ENCODE measurements around the gene SBNO2. TPM values are rescaled to one million over a fixed set of nuclear protein-coding genes. Genes with fewer than 3 reads are reported as not detected.

Gene SBNO2
- total and polyA plus RNA-seq, 9 of the 15 experiments (the other 6 are each of a cell fraction or from before 2014, with no cell fraction given), result 0.01 to 46.2 (median 6.7) TPM

DNA sequence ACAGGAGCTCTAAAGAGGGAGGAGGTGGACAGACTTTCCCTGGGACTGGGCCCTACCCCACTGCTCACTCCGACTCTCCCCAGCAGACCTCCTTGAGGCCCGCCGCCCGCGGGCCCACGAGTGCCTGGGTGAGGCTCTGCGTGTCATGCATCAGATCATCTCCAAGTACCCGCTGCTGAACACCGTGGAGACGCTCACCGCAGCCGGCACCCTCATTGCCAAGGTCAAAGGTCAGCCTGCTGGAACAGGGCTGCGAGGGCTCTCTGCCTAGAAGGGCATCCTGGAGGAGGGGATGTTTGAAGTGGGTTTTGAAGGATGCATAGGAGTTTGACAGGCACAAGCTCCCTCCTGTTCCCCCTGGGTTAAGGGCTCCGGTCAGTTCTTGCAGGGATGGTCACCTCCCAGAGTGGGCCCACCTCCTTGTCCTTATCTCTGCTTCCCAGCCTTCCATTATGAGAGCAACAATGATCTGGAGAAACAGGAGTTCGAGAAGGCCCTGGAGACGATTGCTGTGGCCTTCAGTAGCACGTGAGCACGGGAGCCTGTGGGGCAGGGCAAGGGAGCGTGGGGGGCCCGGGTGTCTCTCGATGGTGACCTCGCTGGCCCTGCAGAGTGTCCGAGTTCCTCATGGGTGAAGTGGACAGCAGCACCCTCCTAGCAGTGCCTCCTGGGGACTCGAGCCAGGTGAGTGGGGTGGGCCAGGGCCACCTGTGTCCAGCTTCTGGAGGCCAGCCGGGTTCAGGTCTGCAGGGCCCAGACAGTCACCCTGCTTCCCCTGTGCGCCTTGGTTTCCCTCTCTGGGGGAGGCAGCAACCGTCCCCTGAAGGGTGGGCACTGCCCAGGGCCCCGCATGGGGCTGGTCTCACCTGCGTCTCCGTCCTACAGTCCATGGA, 100.8 kb downstream of the SBNO2 start (continued):
- no peak for TF ChIP-seq ZNF75A (CRISPR knock-in tag; IDR thresholded peaks at IDR 0.05)
- no peak for TF ChIP-seq BMI1 (IDR thresholded peaks at IDR 0.05; ENCODE audit: low read length)
- TF ChIP-seq, protein P1, sequence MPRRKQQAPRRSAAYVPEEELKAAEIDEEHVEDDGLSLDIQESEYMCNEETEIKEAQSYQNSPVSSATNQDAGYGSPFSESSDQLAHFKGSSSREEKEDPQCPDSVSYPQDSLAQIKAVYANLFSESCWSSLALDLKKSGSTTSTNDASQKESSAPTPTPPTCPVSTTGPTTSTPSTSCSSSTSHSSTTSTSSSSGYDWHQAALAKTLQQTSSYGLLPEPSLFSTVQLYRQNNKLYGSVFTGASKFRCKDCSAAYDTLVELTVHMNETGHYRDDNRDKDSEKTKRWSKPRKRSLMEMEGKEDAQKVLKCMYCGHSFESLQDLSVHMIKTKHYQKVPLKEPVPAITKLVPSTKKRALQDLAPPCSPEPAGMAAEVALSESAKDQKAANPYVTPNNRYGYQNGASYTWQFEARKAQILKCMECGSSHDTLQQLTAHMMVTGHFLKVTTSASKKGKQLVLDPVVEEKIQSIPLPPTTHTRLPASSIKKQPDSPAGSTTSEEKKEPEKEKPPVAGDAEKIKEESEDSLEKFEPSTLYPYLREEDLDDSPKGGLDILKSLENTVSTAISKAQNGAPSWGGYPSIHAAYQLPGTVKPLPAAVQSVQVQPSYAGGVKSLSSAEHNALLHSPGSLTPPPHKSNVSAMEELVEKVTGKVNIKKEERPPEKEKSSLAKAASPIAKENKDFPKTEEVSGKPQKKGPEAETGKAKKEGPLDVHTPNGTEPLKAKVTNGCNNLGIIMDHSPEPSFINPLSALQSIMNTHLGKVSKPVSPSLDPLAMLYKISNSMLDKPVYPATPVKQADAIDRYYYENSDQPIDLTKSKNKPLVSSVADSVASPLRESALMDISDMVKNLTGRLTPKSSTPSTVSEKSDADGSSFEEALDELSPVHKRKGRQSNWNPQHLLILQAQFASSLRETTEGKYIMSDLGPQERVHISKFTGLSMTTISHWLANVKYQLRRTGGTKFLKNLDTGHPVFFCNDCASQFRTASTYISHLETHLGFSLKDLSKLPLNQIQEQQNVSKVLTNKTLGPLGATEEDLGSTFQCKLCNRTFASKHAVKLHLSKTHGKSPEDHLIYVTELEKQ (CRISPR knock-in tag; IDR thresholded peaks at IDR 0.05), result no peak

DNA sequence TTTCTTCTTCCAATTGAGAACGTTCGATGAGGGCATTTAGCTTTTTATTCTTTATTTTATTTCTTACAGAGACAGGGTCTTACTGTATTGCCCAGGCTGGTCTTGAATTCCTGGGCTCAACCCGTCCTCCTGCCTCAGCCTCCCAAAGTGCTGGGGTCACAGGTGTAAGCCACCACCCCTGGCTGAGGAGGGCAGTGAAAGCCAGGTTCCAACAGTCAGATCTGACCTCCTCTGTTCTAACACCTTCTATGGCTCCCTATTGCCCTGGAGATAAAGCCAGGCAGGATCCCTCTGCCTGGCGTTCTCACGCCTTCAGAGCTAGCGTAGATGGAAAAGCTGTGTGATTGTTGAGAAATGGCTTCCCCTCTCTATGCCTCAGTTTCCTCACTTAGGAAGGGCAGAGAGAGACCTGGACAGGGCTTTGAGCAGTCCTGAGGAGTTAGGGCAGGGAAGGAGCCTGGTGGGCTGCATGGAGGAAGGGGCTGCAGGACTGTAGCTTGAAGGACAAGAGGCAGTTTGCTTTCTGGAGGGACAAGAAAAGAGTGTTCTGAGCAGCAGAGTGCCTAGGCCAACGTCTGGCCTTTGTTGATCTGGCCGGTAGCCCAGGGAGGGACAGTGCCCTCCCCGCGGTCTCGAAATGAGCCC, 101.6 kb downstream of the SBNO2 start:
- POLR2A ChIA-PET, result interaction anchor here (0.7 to 0.9 kb wide), 4 partner anchors 9 to 203 kb away, joined by 3 to 4 read pairs (median 4); partner anchors contain the start of gene FAM174C
- Histone ChIP-seq H3K9ac (ENCODE audit: insufficient read depth in 1 of 2, low read depth in 2 of 2, low read length in 2 of 2) (peak overlapping the region in 1 of 2 experiments; percentile 68; a peak in 2 of 4 replicates), H3K36me3 (ENCODE audit: control insufficient read depth, insufficient read depth, low read length) (no peaks in the 10 kb centered on the region), H3K27ac (ENCODE audit: extremely low read depth, low read depth, low read length) (no peak overlapping the region), H3K9me1 (ENCODE audit: control insufficient read depth, insufficient read depth, low read length) (no peaks in the 10 kb centered on the region), H3K4me3 (no peak overlapping the region), H3K79me2 (ENCODE audit: control insufficient read depth, insufficient read depth, low read length) (no peaks in the 10 kb centered on the region), H3K4me2 (ENCODE audit: insufficient read depth, low read length) (no peak overlapping the region), H2AFZ (ENCODE audit: low read depth, low read length) (no peak overlapping the region), H3K4me1 (replicated peaks in 1 of 2; ENCODE audit: control insufficient read depth in 2 of 2, insufficient read depth in 2 of 2, low read length in 2 of 2) (peaks cover 32 to 75% of the 10 kb centered on the region in 2 experiments), H4K20me1 (replicated peaks; ENCODE audit: control insufficient read depth, insufficient read depth, low read length) (0 out of 2 replicates have a peak, but pooled peaks cover 3% of the 10 kb centered on the region), H3K9me3 (replicated peaks; ENCODE audit: control insufficient read depth, insufficient read depth, low read depth, low read length) (no peaks in the 10 kb centered on the region), H3K27me3 (ENCODE audit: control insufficient read depth in 2 of 2, insufficient read depth in 2 of 2, low read length in 2 of 2) (no peaks in the 10 kb centered on the region)
- no peak for DNase-seq (ENCODE audit: extremely low read depth in 1 of 4, low spot score in 3 of 4)
- intact Hi-C loops (cut with micrococcal nuclease) (no loop called here), in situ Hi-C loops (cut with MboI) (no loop called here)
- FAIRE-seq, result no peak
- WGBS (ENCODE audit: insufficient coverage, low coverage, missing lambda C conversion rate), result 64% methylated on average over 9 of the region's 11 CpGs
- BruUV-seq (replicated peaks), result no TSS peak
- no peak for ATAC-seq
- CTCF ChIA-PET (ENCODE audit: low intra/inter-chr PET ratio), result no interaction called here
- TF ChIP-seq ZNF717 (CRISPR knock-in tag; IDR thresholded peaks at IDR 0.05), result no peak
- TF ChIP-seq PHF20 (IDR thresholded peaks at IDR 0.05; ENCODE audit: partially characterized antibody), result peak; percentile 49
- TF ChIP-seq NELFE (IDR thresholded peaks at IDR 0.05; ENCODE audit: insufficient read depth, insufficient read length), result no peak
- TF ChIP-seq U2AF1 (optimal IDR thresholded peaks at IDR 0.05; ENCODE audit: low read depth, low read length), result no peak
- TF ChIP-seq SMARCC2 (IDR thresholded peaks at IDR 0.05; ENCODE audit: low read depth), result no peak
- TF ChIP-seq ERF (CRISPR knock-in tag; IDR thresholded peaks at IDR 0.05), result no peak
- TF ChIP-seq ZNF143 (CRISPR knock-in tag; IDR thresholded peaks at IDR 0.05), result no peak
- no peak for TF ChIP-seq POLR2G (IDR thresholded peaks at IDR 0.05; ENCODE audit: low read depth, low read length)
- TF ChIP-seq RBM17 (IDR thresholded peaks at IDR 0.05; ENCODE audit: borderline replicate concordance, low read depth, low read length), result no peak
- TF ChIP-seq, protein P2, sequence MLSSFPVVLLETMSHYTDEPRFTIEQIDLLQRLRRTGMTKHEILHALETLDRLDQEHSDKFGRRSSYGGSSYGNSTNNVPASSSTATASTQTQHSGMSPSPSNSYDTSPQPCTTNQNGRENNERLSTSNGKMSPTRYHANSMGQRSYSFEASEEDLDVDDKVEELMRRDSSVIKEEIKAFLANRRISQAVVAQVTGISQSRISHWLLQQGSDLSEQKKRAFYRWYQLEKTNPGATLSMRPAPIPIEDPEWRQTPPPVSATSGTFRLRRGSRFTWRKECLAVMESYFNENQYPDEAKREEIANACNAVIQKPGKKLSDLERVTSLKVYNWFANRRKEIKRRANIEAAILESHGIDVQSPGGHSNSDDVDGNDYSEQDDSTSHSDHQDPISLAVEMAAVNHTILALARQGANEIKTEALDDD (IDR thresholded peaks at IDR 0.05), result no peak
- peak; percentile 84 for TF ChIP-seq ZFP36 (IDR thresholded peaks at IDR 0.05; ENCODE audit: low read depth, low read length, partially characterized antibody)
- TF ChIP-seq RBM14 (IDR thresholded peaks at IDR 0.05; ENCODE audit: borderline replicate concordance, insufficient read depth, low read depth, low read length), result no peak
- peak; percentile 94 for TF ChIP-seq RBM25 (IDR thresholded peaks at IDR 0.05; ENCODE audit: low read depth, low read length, severe bottlenecking)
